GM06990 (cell line): ENCODE measurements around the gene ENKD1.

ENCODE experiments used
- DNase-seq: peaks from one replicate; pipeline ENCODE4 v3.0.0-alpha.2; 2011; ENCODE audit not compliant: insufficient read length; ENCODE audit errors: extremely low read depth
- H3K27me3 ChIP-seq: replicated peaks from 2 replicates; pipeline ENCODE4 v1.6.0; 2011; ENCODE audit warnings: low read length; ENCODE audit not compliant: control insufficient read depth, insufficient read depth
- H3K36me3 ChIP-seq: 2 replicates; pipeline ENCODE4 v1.5.1; 2011; ENCODE audit warnings: low read length; ENCODE audit not compliant: control insufficient read depth, insufficient read depth
- H3K4me3 ChIP-seq: replicated peaks from 2 replicates; pipeline ENCODE4 v1.5.1; 2011; ENCODE audit warnings: low read depth, mild to moderate bottlenecking, control low read depth, low read length
- CTCF ChIP-seq: IDR thresholded peaks from 2 replicates; pipeline ENCODE4 v1.5.1; 2011; ENCODE audit warnings: low read length, control low read depth, mild to moderate bottlenecking, inconsistent platforms; ENCODE audit not compliant: insufficient read depth, poor library complexity, severe bottlenecking

The ENKD1 gene

GRCh38 chr16:67667817-67668494 is 1.4 kb upstream of the ENKD1 start:
- peak; percentile 85 for DNase-seq
- H3K27me3 ChIP-seq: no peaks in the 10 kb centered on the region
- H3K4me3 ChIP-seq: no peak overlapping the region
- TF ChIP-seq CTCF: peak; percentile 91
- H3K36me3 ChIP-seq: no peaks in the 10 kb centered on the region

GRCh38 chr16:67667453-67667816 is 885 bp upstream of the ENKD1 start:
- DNase-seq: no peak
- Histone ChIP-seq H3K27me3 (no peaks in the 10 kb centered on the region), H3K36me3 (no peaks in the 10 kb centered on the region), H3K4me3 (peak overlapping the region; percentile 84)
- TF ChIP-seq CTCF: no peak

GRCh38 chr16:67666032-67666551 is 458 bp downstream of the ENKD1 start:
- H3K27me3 ChIP-seq: no peaks in the 10 kb centered on the region
- no peak for TF ChIP-seq CTCF
- DNase-seq: no peak

GRCh38 chr16:67665598-67665997 is 952 bp downstream of the ENKD1 start:
- H3K4me3 ChIP-seq: peak overlapping the region; percentile 84
- no peak for TF ChIP-seq CTCF
- H3K36me3 ChIP-seq: no peaks in the 10 kb centered on the region
- H3K27me3 ChIP-seq: no peaks in the 10 kb centered on the region
- DNase-seq: no peak

More at GRCh38 chr16:67666032-67666551, 458 bp downstream of the ENKD1 start:
- Histone ChIP-seq H3K4me3 (peak overlapping the region; percentile 84), H3K36me3 (no peaks in the 10 kb centered on the region)

- Histone ChIP-seq H3K36me3 (no peaks in the 10 kb centered on the region), H3K27me3 (no peaks in the 10 kb centered on the region), H3K4me3 (no peak overlapping the region)
- no peak for TF ChIP-seq CTCF
- DNase-seq: no peak
These were observed 1.7 kb downstream of the ENKD1 start for GRCh38 chr16:67664871-67665270.
